ENCODE results near the gene CERS4. TPM values are rescaled to one million over a fixed set of nuclear protein-coding genes. Genes with fewer than 3 reads are reported as not detected.

The CERS4 gene
- 10 to 100 TPM; 23.6 to 33.7 TPM for total RNA-seq
- polyA plus RNA-seq, result 10 to 100 TPM; 14.4 to 25.2 TPM
- long read RNA-seq, donor 1, transcript CERS4-209 (11 exons, 1,637 nt), result minor isoform, 9 of 50 reads
- long read RNA-seq, donor 1, transcript CERS4-201 (12 exons, 1,797 nt), result major isoform, 11 of 50 reads
- long read RNA-seq, donor 1, partial matches to known transcripts, result 6 of 50 reads
- long read RNA-seq, donor 1, other reads (novel, unspliced or antisense), result 23 of 50 reads
- long read RNA-seq, donor 2, partial matches to known transcripts, result 0 of 16 reads
- long read RNA-seq, donor 2, other reads (novel, unspliced or antisense), result 14 of 16 reads

DNA sequence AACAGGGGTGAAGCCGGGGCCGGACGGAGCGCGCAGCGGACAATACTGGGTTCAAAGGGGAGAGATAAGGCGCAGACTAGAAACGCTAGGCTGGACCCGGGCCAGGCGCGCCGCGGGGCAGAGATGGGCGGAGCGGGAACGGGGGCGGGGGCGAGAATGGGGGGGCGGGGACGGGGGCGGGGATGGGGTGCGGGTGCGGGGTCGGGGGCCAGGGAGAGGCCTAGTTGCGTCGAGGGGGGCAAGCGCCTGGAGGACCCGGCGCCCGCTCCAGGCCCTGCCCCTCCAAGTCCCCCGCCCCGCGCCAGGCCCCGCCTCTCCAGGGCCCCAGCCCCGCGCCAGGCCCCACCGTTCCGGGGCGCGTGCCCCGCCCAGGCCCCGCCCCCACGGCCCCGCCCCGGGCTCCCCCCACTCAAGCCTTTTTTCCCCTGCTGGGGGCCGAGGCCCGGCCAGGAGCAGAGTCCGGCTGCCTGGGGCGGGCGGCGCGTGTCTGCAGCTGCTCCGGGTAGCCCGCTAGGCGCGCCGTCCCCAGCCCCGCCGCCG is at the start of gene CERS4:
CERS4 (plus strand) TSS at position 449 of the 540 bp plus-strand sequence. CDS start 41,707 bp downstream, outside the sequence.
- Histone ChIP-seq H3K9me3 (ENCODE audit: control insufficient read depth, low read length) (no peaks in the 10 kb centered on the region), H3K4me3 (ENCODE audit: low read length in 2 of 2) (peak within 1 kb of the TSS; percentile 85 to 89), H3K27ac (ENCODE audit: low read depth in 1 of 2, low read length in 2 of 2) (no peak within 1 kb of the TSS), H3K36me3 (ENCODE audit: control insufficient read depth in 1 of 2, insufficient read depth in 2 of 2, low read length in 1 of 2) (no peaks in the 10 kb centered on the region), H3K4me1 (ENCODE audit: control insufficient read depth in 1 of 2, insufficient read depth in 2 of 2, low read length in 2 of 2) (no peaks in the 10 kb centered on the region), H3K27me3 (ENCODE audit: control insufficient read depth in 1 of 2, insufficient read depth in 2 of 2, low read length in 1 of 2) (no peaks in the 10 kb centered on the region)
- WGBS, 2 donors, result 0 to 1% methylated on average over 2 to 57 of the region's 60 CpGs
- intact Hi-C loops (cut with DNase I), result loop anchor here in 1 of 2 donors (5.0 kb wide), 1 partner anchor 43 kb away; no protein-coding TSS in a partner anchor
- peak; percentile 86 for ATAC-seq (ENCODE audit: low FRiP score)
- DNase-seq, result peak; percentile 86 to 92

DNA sequence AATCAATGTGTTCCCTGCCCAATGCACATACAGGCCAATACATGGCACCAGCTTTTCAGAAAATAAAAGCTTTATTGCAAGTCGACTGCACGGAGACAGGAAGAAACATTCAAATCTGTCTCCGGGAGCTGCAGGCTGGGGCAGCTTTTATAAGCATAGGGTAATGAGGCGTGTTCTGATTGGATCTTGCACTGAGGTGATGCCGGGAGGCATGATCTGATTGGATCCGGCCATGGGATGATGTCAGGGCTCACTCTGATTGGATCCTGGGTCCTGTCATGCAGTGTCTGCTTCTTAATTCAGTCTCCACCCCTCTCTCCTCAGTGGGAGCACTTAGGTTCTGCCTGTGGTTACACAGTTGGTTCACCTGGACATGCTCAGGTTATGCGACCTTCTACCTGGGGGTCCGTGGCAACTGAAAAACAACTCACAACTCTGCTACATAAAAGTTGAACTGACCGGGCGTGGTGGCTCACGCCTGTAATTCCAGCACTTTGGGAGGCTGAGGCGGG is 48.0 kb upstream of the CERS4 start:
- no peaks in the 10 kb centered on the region for H3K36me3 ChIP-seq (ENCODE audit: control insufficient read depth in 1 of 2, insufficient read depth in 2 of 2, low read length in 1 of 2)
- H3K27ac ChIP-seq (ENCODE audit: low read depth in 1 of 2, low read length in 2 of 2), result no peak overlapping the region
- DNase-seq, result no peak
- no peaks in the 10 kb centered on the region for H3K4me1 ChIP-seq (ENCODE audit: control insufficient read depth in 1 of 2, insufficient read depth in 2 of 2, low read length in 2 of 2)
- no peaks in the 10 kb centered on the region for H3K27me3 ChIP-seq (ENCODE audit: control insufficient read depth in 1 of 2, insufficient read depth in 2 of 2, low read length in 1 of 2)
- intact Hi-C loops (cut with DNase I), result no loop called here
- 63 to 65% methylated on average over 11 to 12 of the region's 12 CpGs for WGBS, 2 donors
- no peak overlapping the region for H3K4me3 ChIP-seq (ENCODE audit: low read length in 2 of 2)
- ATAC-seq (ENCODE audit: low FRiP score), result no peak
- no peaks in the 10 kb centered on the region for H3K9me3 ChIP-seq (ENCODE audit: control insufficient read depth, low read length)

DNA sequence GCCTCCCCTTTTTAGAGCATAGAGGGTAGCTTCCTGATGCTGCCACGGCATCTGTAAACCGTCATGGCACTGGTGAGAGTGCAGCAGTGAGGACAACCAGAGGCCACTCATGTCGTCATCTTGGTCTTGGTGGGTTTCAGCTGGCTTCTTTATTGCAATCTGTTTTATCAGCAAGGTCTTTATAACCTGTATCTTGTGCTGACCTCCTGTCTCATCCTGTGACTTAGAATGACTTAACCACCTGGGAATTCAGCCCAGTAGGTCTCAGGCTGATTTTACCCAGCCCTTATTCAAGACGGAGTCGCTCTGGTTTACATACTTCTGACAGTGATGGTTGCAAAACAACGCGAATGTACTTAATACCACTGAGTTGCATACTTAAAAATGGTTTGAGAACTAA is 45.4 kb upstream of the CERS4 start:
- H3K27me3 ChIP-seq (ENCODE audit: control insufficient read depth in 1 of 2, insufficient read depth in 2 of 2, low read length in 1 of 2), result no peaks in the 10 kb centered on the region
- intact Hi-C loops (cut with DNase I), result no loop called here
- no peaks in the 10 kb centered on the region for H3K9me3 ChIP-seq (ENCODE audit: control insufficient read depth, low read length)
- WGBS, 2 donors, result 52 to 53% methylated on average over 7 of the region's 7 CpGs
- DNase-seq (no peak), ATAC-seq (ENCODE audit: low FRiP score) (no peak)
- no peaks in the 10 kb centered on the region for H3K4me1 ChIP-seq (ENCODE audit: control insufficient read depth in 1 of 2, insufficient read depth in 2 of 2, low read length in 2 of 2)
- no peak overlapping the region for H3K27ac ChIP-seq (ENCODE audit: low read depth in 1 of 2, low read length in 2 of 2)
- H3K4me3 ChIP-seq (ENCODE audit: low read length in 2 of 2), result no peak overlapping the region
- H3K36me3 ChIP-seq (ENCODE audit: control insufficient read depth in 1 of 2, insufficient read depth in 2 of 2, low read length in 1 of 2), result no peaks in the 10 kb centered on the region

GRCh38 chr19:8167985-8168384 is 41.2 kb upstream of the CERS4 start:
- no peaks in the 10 kb centered on the region for H3K27me3 ChIP-seq (ENCODE audit: control insufficient read depth in 1 of 2, insufficient read depth in 2 of 2, low read length in 1 of 2)
- WGBS, 2 donors, result 41 to 42% methylated on average over 5 to 6 of the region's 6 CpGs

DNA sequence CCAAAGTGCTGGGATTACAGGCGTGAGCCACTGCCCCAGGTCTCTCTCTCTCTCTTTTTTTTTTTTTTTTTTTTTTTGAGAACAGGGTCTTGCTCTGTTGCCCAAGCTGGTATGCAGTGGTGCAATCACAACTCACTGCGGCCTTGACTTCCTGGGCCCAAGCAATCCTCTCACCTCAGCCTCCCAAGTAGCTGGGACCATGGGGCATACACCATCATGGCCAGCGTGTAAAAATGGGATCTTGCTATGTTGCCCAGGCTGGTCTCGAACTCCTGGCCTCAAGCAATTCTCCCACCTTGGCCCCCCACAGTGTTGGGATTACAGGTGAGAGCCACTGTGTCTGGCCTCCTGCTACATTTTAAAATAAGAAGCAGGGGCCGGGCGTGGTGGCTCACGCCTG is 40.6 kb upstream of the CERS4 start:
- Histone ChIP-seq H3K4me3 (ENCODE audit: low read length in 2 of 2) (no peak overlapping the region), H3K27ac (ENCODE audit: low read depth in 1 of 2, low read length in 2 of 2) (no peak overlapping the region), H3K36me3 (ENCODE audit: control insufficient read depth in 1 of 2, insufficient read depth in 2 of 2, low read length in 1 of 2) (no peaks in the 10 kb centered on the region), H3K27me3 (ENCODE audit: control insufficient read depth in 1 of 2, insufficient read depth in 2 of 2, low read length in 1 of 2) (no peaks in the 10 kb centered on the region), H3K4me1 (ENCODE audit: control insufficient read depth in 1 of 2, insufficient read depth in 2 of 2, low read length in 2 of 2) (no peaks in the 10 kb centered on the region), H3K9me3 (ENCODE audit: control insufficient read depth, low read length) (no peaks in the 10 kb centered on the region)
- ATAC-seq (ENCODE audit: low FRiP score) (no peak), DNase-seq (no peak)
- intact Hi-C loops (cut with DNase I), result no loop called here
- 91 to 97% methylated on average over 7 of the region's 7 CpGs for WGBS, 2 donors

More at GRCh38 chr19:8167985-8168384, 41.2 kb upstream of the CERS4 start:
- Histone ChIP-seq H3K27ac (ENCODE audit: low read depth in 1 of 2, low read length in 2 of 2) (no peak overlapping the region), H3K36me3 (ENCODE audit: control insufficient read depth in 1 of 2, insufficient read depth in 2 of 2, low read length in 1 of 2) (no peaks in the 10 kb centered on the region), H3K9me3 (ENCODE audit: control insufficient read depth, low read length) (no peaks in the 10 kb centered on the region), H3K4me3 (ENCODE audit: low read length in 2 of 2) (no peak overlapping the region), H3K4me1 (ENCODE audit: control insufficient read depth in 1 of 2, insufficient read depth in 2 of 2, low read length in 2 of 2) (no peaks in the 10 kb centered on the region)
- intact Hi-C loops (cut with DNase I), result no loop called here
- DNase-seq, result no peak
- ATAC-seq (ENCODE audit: low FRiP score), result no peak

DNA sequence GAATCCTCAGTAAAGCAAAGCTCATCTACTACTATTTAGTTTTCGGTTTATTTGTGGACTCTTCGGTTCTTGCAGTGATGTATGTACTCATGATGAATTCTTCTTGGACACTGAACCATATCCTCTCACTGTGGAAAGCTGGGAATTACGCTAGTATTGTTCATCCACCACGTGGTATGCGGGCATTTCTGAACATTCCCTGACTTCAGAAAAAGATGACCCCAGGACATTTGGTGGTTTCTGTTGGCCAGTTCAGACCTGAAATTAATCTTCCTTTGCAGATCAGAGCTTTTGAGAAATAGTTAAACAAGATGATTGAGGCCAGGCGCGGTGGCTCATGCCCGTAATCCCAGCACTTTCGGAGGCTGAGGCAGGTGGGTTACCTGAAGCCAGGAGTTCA is 34.5 kb upstream of the CERS4 start:
- Histone ChIP-seq H3K27ac (ENCODE audit: low read depth in 1 of 2, low read length in 2 of 2) (no peak overlapping the region), H3K4me3 (ENCODE audit: low read length in 2 of 2) (no peak overlapping the region), H3K27me3 (ENCODE audit: control insufficient read depth in 1 of 2, insufficient read depth in 2 of 2, low read length in 1 of 2) (no peaks in the 10 kb centered on the region), H3K9me3 (ENCODE audit: control insufficient read depth, low read length) (no peaks in the 10 kb centered on the region), H3K4me1 (ENCODE audit: control insufficient read depth in 1 of 2, insufficient read depth in 2 of 2, low read length in 2 of 2) (no peaks in the 10 kb centered on the region), H3K36me3 (ENCODE audit: control insufficient read depth in 1 of 2, insufficient read depth in 2 of 2, low read length in 1 of 2) (no peaks in the 10 kb centered on the region)
- DNase-seq, result no peak
- WGBS, 2 donors, result 80 to 85% methylated on average over 9 of the region's 9 CpGs
- intact Hi-C loops (cut with DNase I), result no loop called here
- no peak for ATAC-seq (ENCODE audit: low FRiP score)

- 27 to 38% methylated on average over 6 of the region's 6 CpGs for WGBS, 2 donors
- no peaks in the 10 kb centered on the region for H3K27me3 ChIP-seq (ENCODE audit: control insufficient read depth in 1 of 2, insufficient read depth in 2 of 2, low read length in 1 of 2)
- H3K9me3 ChIP-seq (ENCODE audit: control insufficient read depth, low read length), result no peaks in the 10 kb centered on the region
- H3K4me1 ChIP-seq (ENCODE audit: control insufficient read depth in 1 of 2, insufficient read depth in 2 of 2, low read length in 2 of 2), result no peaks in the 10 kb centered on the region
- intact Hi-C loops (cut with DNase I), result no loop called here
- H3K27ac ChIP-seq (ENCODE audit: low read depth in 1 of 2, low read length in 2 of 2), result no peak overlapping the region
- H3K4me3 ChIP-seq (ENCODE audit: low read length in 2 of 2), result no peak overlapping the region
- H3K36me3 ChIP-seq (ENCODE audit: control insufficient read depth in 1 of 2, insufficient read depth in 2 of 2, low read length in 1 of 2), result no peaks in the 10 kb centered on the region
- no peak for ATAC-seq (ENCODE audit: low FRiP score)
- no peak for DNase-seq
Measured at GRCh38 chr19:8180018-8180417, 29.2 kb upstream of the CERS4 start.

- no peaks in the 10 kb centered on the region for H3K4me1 ChIP-seq (ENCODE audit: control insufficient read depth in 1 of 2, insufficient read depth in 2 of 2, low read length in 2 of 2)
- DNase-seq (no peak), ATAC-seq (ENCODE audit: low FRiP score) (no peak)
- no peaks in the 10 kb centered on the region for H3K9me3 ChIP-seq (ENCODE audit: control insufficient read depth, low read length)
- no peaks in the 10 kb centered on the region for H3K36me3 ChIP-seq (ENCODE audit: control insufficient read depth in 1 of 2, insufficient read depth in 2 of 2, low read length in 1 of 2)
- H3K4me3 ChIP-seq (ENCODE audit: low read length in 2 of 2), result no peak overlapping the region
- intact Hi-C loops (cut with DNase I), result no loop called here
- H3K27me3 ChIP-seq (ENCODE audit: control insufficient read depth in 1 of 2, insufficient read depth in 2 of 2, low read length in 1 of 2), result no peaks in the 10 kb centered on the region
- WGBS, 2 donors, result 88 to 90% methylated on average over 9 of the region's 9 CpGs
- no peak overlapping the region for H3K27ac ChIP-seq (ENCODE audit: low read depth in 1 of 2, low read length in 2 of 2)
Measured at GRCh38 chr19:8184274-8184673, 24.9 kb upstream of the CERS4 start.

Measured in aorta (tissue), 5 donors.